ENCODE measurements around the gene NECAB2.

Gene NECAB2

GRCh38 chr16:84009282-84009681 lies 41.2 kb downstream of the NECAB2 start:
- Histone ChIP-seq H3K14ac (ENCODE audit: low read length) (no peak overlapping the region), H4K91ac (ENCODE audit: low read depth, low read length) (no peak overlapping the region), H2BK12ac (ENCODE audit: low read length) (no peak overlapping the region), H3K4me1 (ENCODE audit: control insufficient read depth in 1 of 2, insufficient read depth in 2 of 2, low read length in 2 of 2) (no peaks in the 10 kb centered on the region), H3K27me3 (ENCODE audit: insufficient read depth, low read length) (no peaks in the 10 kb centered on the region), H2BK5ac (ENCODE audit: low read depth, low read length, poor library complexity) (no peak overlapping the region), H2AFZ (ENCODE audit: insufficient read depth, low read length, poor library complexity) (no peak overlapping the region), H3K79me2 (ENCODE audit: control insufficient read depth, insufficient read depth, low read length, poor library complexity) (no peaks in the 10 kb centered on the region), H3K79me1 (ENCODE audit: low read length) (no peaks in the 10 kb centered on the region), H3K4ac (ENCODE audit: low read depth, low read length) (no peak overlapping the region), H2AK5ac (ENCODE audit: low read length) (no peak overlapping the region), H3K27ac (ENCODE audit: low read depth, low read length) (no peak overlapping the region), H3K4me2 (ENCODE audit: low read length) (no peak overlapping the region), H3K4me3 (ENCODE audit: low read depth, low read length) (no peak overlapping the region), H2BK120ac (ENCODE audit: insufficient read depth, low read length, poor library complexity) (no peak overlapping the region), H3K9me3 (ENCODE audit: insufficient read depth, low read depth, low read length) (no peaks in the 10 kb centered on the region), H3K36me3 (ENCODE audit: control insufficient read depth in 1 of 2, insufficient read depth in 2 of 2, low read length in 2 of 2) (no peaks in the 10 kb centered on the region), H3K23ac (ENCODE audit: low read length) (no peak overlapping the region), H3K18ac (ENCODE audit: low read length) (no peak overlapping the region), H4K12ac (ENCODE audit: low read depth, low read length) (no peak overlapping the region), H4K8ac (ENCODE audit: low read depth, low read length) (no peak overlapping the region), H3K9ac (ENCODE audit: low read length) (no peak overlapping the region)
- WGBS (ENCODE audit: extremely low coverage, insufficient coverage, insufficient read length), result no CpG with 5 or more reads among the region's 6 CpGs
- no peak for DNase-seq

GRCh38 chr16:84013787-84014569 lies 45.9 kb downstream of the NECAB2 start:
- no peak overlapping the region for H3K4me2 ChIP-seq (ENCODE audit: low read length)
- H3K79me2 ChIP-seq (ENCODE audit: control insufficient read depth, insufficient read depth, low read length, poor library complexity), result no peaks in the 10 kb centered on the region
- no peak overlapping the region for H3K4ac ChIP-seq (ENCODE audit: low read depth, low read length)
- H3K4me1 ChIP-seq (ENCODE audit: control insufficient read depth in 1 of 2, insufficient read depth in 2 of 2, low read length in 2 of 2), result no peaks in the 10 kb centered on the region
- H3K4me3 ChIP-seq (ENCODE audit: low read depth, low read length), result no peak overlapping the region
- H3K14ac ChIP-seq (ENCODE audit: low read length), result no peak overlapping the region
- H3K23ac ChIP-seq (ENCODE audit: low read length), result no peak overlapping the region
- no peak overlapping the region for H2BK120ac ChIP-seq (ENCODE audit: insufficient read depth, low read length, poor library complexity)
- H4K91ac ChIP-seq (ENCODE audit: low read depth, low read length), result no peak overlapping the region
- H3K9me3 ChIP-seq (ENCODE audit: insufficient read depth, low read depth, low read length), result no peaks in the 10 kb centered on the region
- H3K9ac ChIP-seq (ENCODE audit: low read length), result no peak overlapping the region
- H2BK5ac ChIP-seq (ENCODE audit: low read depth, low read length, poor library complexity), result no peak overlapping the region
- H2AK5ac ChIP-seq (ENCODE audit: low read length), result no peak overlapping the region
- H2BK12ac ChIP-seq (ENCODE audit: low read length), result no peak overlapping the region
- no peak overlapping the region for H3K18ac ChIP-seq (ENCODE audit: low read length)
- no peaks in the 10 kb centered on the region for H3K79me1 ChIP-seq (ENCODE audit: low read length)
- no peak overlapping the region for H4K8ac ChIP-seq (ENCODE audit: low read depth, low read length)
- DNase-seq, result peak; percentile 27 to 39
- no peak overlapping the region for H2AFZ ChIP-seq (ENCODE audit: insufficient read depth, low read length, poor library complexity)
- no peaks in the 10 kb centered on the region for H3K27me3 ChIP-seq (ENCODE audit: insufficient read depth, low read length)
- no CpG with 5 or more reads among the region's 14 CpGs for WGBS (ENCODE audit: extremely low coverage, insufficient coverage, insufficient read length)
- no peak overlapping the region for H4K12ac ChIP-seq (ENCODE audit: low read depth, low read length)
- no peaks in the 10 kb centered on the region for H3K36me3 ChIP-seq (ENCODE audit: control insufficient read depth in 1 of 2, insufficient read depth in 2 of 2, low read length in 2 of 2)
- no peak overlapping the region for H3K27ac ChIP-seq (ENCODE audit: low read depth, low read length)

DNA sequence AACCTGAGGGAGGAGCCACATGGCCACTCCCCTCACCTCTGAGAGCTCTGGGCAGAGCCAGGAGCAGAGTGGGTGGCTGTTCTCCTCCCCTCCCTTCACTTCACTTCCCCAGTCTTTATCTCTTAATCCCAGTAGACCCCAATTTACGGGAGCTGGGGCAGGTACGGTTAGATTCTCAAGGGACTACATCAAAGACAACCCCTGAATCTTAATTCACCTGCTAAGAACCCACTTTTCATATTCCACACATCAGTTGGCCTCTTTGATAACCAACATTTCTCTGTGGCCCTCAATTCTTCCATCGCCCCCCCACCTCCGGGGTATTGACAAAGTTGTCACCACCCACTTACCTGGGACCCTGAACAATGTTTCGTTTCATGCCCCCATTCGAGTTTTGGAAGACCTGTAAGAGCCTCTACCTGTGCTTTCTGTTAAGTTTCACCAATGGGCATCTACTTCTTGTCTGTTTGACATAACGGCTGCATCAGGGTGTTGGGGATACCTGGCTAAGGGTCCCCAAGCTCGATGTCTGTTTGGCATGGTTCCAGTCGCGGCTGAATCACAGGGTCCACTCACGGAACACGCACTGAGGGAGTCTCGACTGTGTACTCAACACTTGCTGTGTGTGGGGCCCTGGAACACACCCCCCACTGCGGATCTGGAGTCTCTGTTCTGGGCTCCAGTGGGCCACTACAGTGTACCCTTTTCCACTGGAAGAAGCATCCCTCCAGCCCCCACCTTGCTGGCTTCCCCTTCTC lies 46.7 kb downstream of the NECAB2 start:
- H4K12ac ChIP-seq (ENCODE audit: low read depth, low read length), result no peak overlapping the region
- no peak overlapping the region for H3K14ac ChIP-seq (ENCODE audit: low read length)
- H3K79me1 ChIP-seq (ENCODE audit: low read length), result no peaks in the 10 kb centered on the region
- peaks cover 2% of the 10 kb centered on the region for H3K9me3 ChIP-seq (ENCODE audit: insufficient read depth, low read depth, low read length)
- no peak overlapping the region for H3K18ac ChIP-seq (ENCODE audit: low read length)
- H2AFZ ChIP-seq (ENCODE audit: insufficient read depth, low read length, poor library complexity), result no peak overlapping the region
- DNase-seq, result no peak
- H2BK12ac ChIP-seq (ENCODE audit: low read length), result no peak overlapping the region
- H4K91ac ChIP-seq (ENCODE audit: low read depth, low read length), result no peak overlapping the region
- H3K36me3 ChIP-seq (ENCODE audit: control insufficient read depth in 1 of 2, insufficient read depth in 2 of 2, low read length in 2 of 2), result no peaks in the 10 kb centered on the region
- no peak overlapping the region for H3K4me2 ChIP-seq (ENCODE audit: low read length)
- WGBS (ENCODE audit: extremely low coverage, insufficient coverage, insufficient read length), result no CpG with 5 or more reads among the region's 14 CpGs
- no peak overlapping the region for H3K4me3 ChIP-seq (ENCODE audit: low read depth, low read length)
- H2BK120ac ChIP-seq (ENCODE audit: insufficient read depth, low read length, poor library complexity), result no peak overlapping the region
- no peak overlapping the region for H2AK5ac ChIP-seq (ENCODE audit: low read length)
- no peaks in the 10 kb centered on the region for H3K27me3 ChIP-seq (ENCODE audit: insufficient read depth, low read length)
- H3K27ac ChIP-seq (ENCODE audit: low read depth, low read length), result no peak overlapping the region
- H2BK5ac ChIP-seq (ENCODE audit: low read depth, low read length, poor library complexity), result no peak overlapping the region
- H3K9ac ChIP-seq (ENCODE audit: low read length), result no peak overlapping the region
- no peaks in the 10 kb centered on the region for H3K79me2 ChIP-seq (ENCODE audit: control insufficient read depth, insufficient read depth, low read length, poor library complexity)
- no peak overlapping the region for H3K4ac ChIP-seq (ENCODE audit: low read depth, low read length)
- no peaks in the 10 kb centered on the region for H3K4me1 ChIP-seq (ENCODE audit: control insufficient read depth in 1 of 2, insufficient read depth in 2 of 2, low read length in 2 of 2)
- H4K8ac ChIP-seq (ENCODE audit: low read depth, low read length), result no peak overlapping the region
- H3K23ac ChIP-seq (ENCODE audit: low read length), result no peak overlapping the region

- Histone ChIP-seq H3K23ac (ENCODE audit: low read length) (no peak overlapping the region), H3K36me3 (ENCODE audit: control insufficient read depth in 1 of 2, insufficient read depth in 2 of 2, low read length in 2 of 2) (no peaks in the 10 kb centered on the region), H2BK5ac (ENCODE audit: low read depth, low read length, poor library complexity) (no peak overlapping the region), H3K4me2 (ENCODE audit: low read length) (no peak overlapping the region), H3K9me3 (ENCODE audit: insufficient read depth, low read depth, low read length) (peaks cover 8% of the 10 kb centered on the region), H3K27me3 (ENCODE audit: insufficient read depth, low read length) (no peaks in the 10 kb centered on the region), H3K9ac (ENCODE audit: low read length) (no peak overlapping the region), H2AFZ (ENCODE audit: insufficient read depth, low read length, poor library complexity) (no peak overlapping the region), H3K4me3 (ENCODE audit: low read depth, low read length) (no peak overlapping the region), H3K18ac (ENCODE audit: low read length) (no peak overlapping the region), H2BK12ac (ENCODE audit: low read length) (no peak overlapping the region), H3K27ac (ENCODE audit: low read depth, low read length) (no peak overlapping the region), H2AK5ac (ENCODE audit: low read length) (no peak overlapping the region), H3K4ac (ENCODE audit: low read depth, low read length) (no peak overlapping the region), H3K79me2 (ENCODE audit: control insufficient read depth, insufficient read depth, low read length, poor library complexity) (no peaks in the 10 kb centered on the region), H3K79me1 (ENCODE audit: low read length) (no peaks in the 10 kb centered on the region), H2BK120ac (ENCODE audit: insufficient read depth, low read length, poor library complexity) (no peak overlapping the region), H3K14ac (ENCODE audit: low read length) (no peak overlapping the region), H4K91ac (ENCODE audit: low read depth, low read length) (no peak overlapping the region), H4K12ac (ENCODE audit: low read depth, low read length) (no peak overlapping the region), H3K4me1 (ENCODE audit: control insufficient read depth in 1 of 2, insufficient read depth in 2 of 2, low read length in 2 of 2) (no peaks in the 10 kb centered on the region), H4K8ac (ENCODE audit: low read depth, low read length) (no peak overlapping the region)
- no peak for DNase-seq
- WGBS (ENCODE audit: extremely low coverage, insufficient coverage, insufficient read length), result no CpG with 5 or more reads among the region's 12 CpGs
Measured at GRCh38 chr16:84015399-84015798, 47.4 kb downstream of the NECAB2 start.

Data from trophoblast cell (in vitro differentiated cells and primary cell).